Panc1 (cell line): ENCODE measurements around the gene TMEM259. TPM values are rescaled to one million over a fixed set of nuclear protein-coding genes. Genes with fewer than 3 reads are reported as not detected.
"Not testable (repeated sequence)": the region's sequence is repeated elsewhere in the genome, so short reads cannot be mapped to it uniquely, and the experiment has no call there.

Experiments
- ATAC-seq: fragments of 200-7000 bp; cut with Tn5 transposase; 2 replicates; pipeline ENCODE4 v1.9.1; 2020; ENCODE audit warnings: mild to moderate bottlenecking, moderate library complexity
- BruUV-seq: library from RNA; stranded (reverse); fragments of 400-500 nt; replicated peaks from 2 replicates; lab custom pipeline; 2021; lab: Mats Ljungman, UMichigan
- CTCF ChIA-PET: fragments of 300-600 bp; sonication (Branson Sonifier 250); formaldehyde crosslinking; loops from one replicate; lab custom pipeline; 2022; ENCODE audit warnings: antibody characterized with exemption; lab: Charles Lee
- POLR2A ChIA-PET: fragments of 300-600 bp; sonication (Branson Sonifier 250); formaldehyde crosslinking; loops from one replicate; lab custom pipeline; 2022; ENCODE audit warnings: antibody characterized with exemption; lab: Charles Lee
- DNase-seq: peaks from one replicate; pipeline ENCODE4 v3.0.0-alpha.2; 2010; ENCODE audit warnings: low read depth, low spot score
- H3K27ac ChIP-seq: 2 replicates; pipeline ENCODE4 v1.5.1; 2011; ENCODE audit warnings: mild to moderate bottlenecking, low read length, inconsistent platforms
- H3K27me3 ChIP-seq: fragments of 200-500 bp; sonication (Bioruptor generic); 2 replicates; pipeline ENCODE4 v1.6.0; 2014; ENCODE audit warnings: low read length, inconsistent platforms; ENCODE audit not compliant: control insufficient read depth, insufficient read depth
- H3K36me3 ChIP-seq: fragments of 200-500 bp; sonication (Bioruptor generic); 2 replicates; pipeline ENCODE4 v1.5.1; 2014; ENCODE audit warnings: inconsistent platforms, mild to moderate bottlenecking, low read length, moderate library complexity; ENCODE audit not compliant: control insufficient read depth, insufficient read depth
- H3K4me1 ChIP-seq: 2 replicates; pipeline ENCODE4 v1.5.1; 2011; ENCODE audit warnings: inconsistent platforms, mild to moderate bottlenecking, low read length, moderate library complexity; ENCODE audit not compliant: control insufficient read depth, insufficient read depth
- H3K4me3 ChIP-seq, 2 experiments: 2 replicates each; pipeline ENCODE4 v1.5.1; 2011 to 2012; ENCODE audit warnings: low read depth in 2 of 2, low read length in 2 of 2, mild to moderate bottlenecking in 2 of 2, inconsistent platforms in 1 of 2, moderate library complexity in 1 of 2
- H3K9me3 ChIP-seq: fragments of 200-500 bp; sonication (Bioruptor generic); 2 replicates; pipeline ENCODE4 v1.5.1; 2014; ENCODE audit warnings: low read depth, mild to moderate bottlenecking, inconsistent platforms, low read length, moderate library complexity; ENCODE audit not compliant: control insufficient read depth, insufficient read depth
- POLR2AphosphoS5 ChIP-seq: IDR thresholded peaks from 2 replicates; pipeline ENCODE4 v1.6.1; 2012; ENCODE audit warnings: mild to moderate bottlenecking, low read depth, low read length, moderate library complexity
- SIN3A ChIP-seq: IDR thresholded peaks from 2 replicates; pipeline ENCODE4 v1.6.1; 2012; ENCODE audit warnings: low read depth, mild to moderate bottlenecking, low read length, moderate library complexity, borderline replicate concordance; ENCODE audit not compliant: insufficient read depth
- TCF7L2 ChIP-seq: IDR thresholded peaks from 2 replicates; pipeline ENCODE4 v1.6.1; 2011; ENCODE audit warnings: mild to moderate bottlenecking, low read depth, low read length, inconsistent platforms
- in situ Hi-C: cut with HindIII; loops from 2 replicates; pipeline ENCODE4 v1.10.0; 2016; ENCODE audit warnings: low sequenced_read_pairs, low pct_unique_long_range_greater_than_20kb
- intact Hi-C: fragments of 100-400 bp; cut with micrococcal nuclease; formaldehyde crosslinking; loops from one replicate; pipeline ENCODE4 v1.10.0; 2022; ENCODE audit not compliant: unreplicated experiment
- total RNA-seq: library from RNA; stranded (reverse); gene quantifications from one replicate; pipeline ENCODE4 v1.2.1, GENCODE V29; 2021; ENCODE audit not compliant: unreplicated experiment
- TF ChIP-seq, protein P1 (sequence below), 2 experiments: IDR thresholded peaks; 2 replicates each; pipeline ENCODE4 v1.6.1; 2011 to 2012; ENCODE audit warnings: low read depth in 2 of 2, control low read depth in 1 of 2, low read length in 1 of 2, mild to moderate bottlenecking in 1 of 2, moderate library complexity in 1 of 2; ENCODE audit not compliant: insufficient read depth in 1 of 2
- TF ChIP-seq, protein P2 (sequence below): fragments of 450-650 bp; IDR thresholded peaks from 2 replicates; pipeline ENCODE4 v1.5.1; 2017; ENCODE audit warnings: mild to moderate bottlenecking

The TMEM259 gene
- total RNA-seq, 1 experiment from 2014 or later = 193 TPM

DNA sequence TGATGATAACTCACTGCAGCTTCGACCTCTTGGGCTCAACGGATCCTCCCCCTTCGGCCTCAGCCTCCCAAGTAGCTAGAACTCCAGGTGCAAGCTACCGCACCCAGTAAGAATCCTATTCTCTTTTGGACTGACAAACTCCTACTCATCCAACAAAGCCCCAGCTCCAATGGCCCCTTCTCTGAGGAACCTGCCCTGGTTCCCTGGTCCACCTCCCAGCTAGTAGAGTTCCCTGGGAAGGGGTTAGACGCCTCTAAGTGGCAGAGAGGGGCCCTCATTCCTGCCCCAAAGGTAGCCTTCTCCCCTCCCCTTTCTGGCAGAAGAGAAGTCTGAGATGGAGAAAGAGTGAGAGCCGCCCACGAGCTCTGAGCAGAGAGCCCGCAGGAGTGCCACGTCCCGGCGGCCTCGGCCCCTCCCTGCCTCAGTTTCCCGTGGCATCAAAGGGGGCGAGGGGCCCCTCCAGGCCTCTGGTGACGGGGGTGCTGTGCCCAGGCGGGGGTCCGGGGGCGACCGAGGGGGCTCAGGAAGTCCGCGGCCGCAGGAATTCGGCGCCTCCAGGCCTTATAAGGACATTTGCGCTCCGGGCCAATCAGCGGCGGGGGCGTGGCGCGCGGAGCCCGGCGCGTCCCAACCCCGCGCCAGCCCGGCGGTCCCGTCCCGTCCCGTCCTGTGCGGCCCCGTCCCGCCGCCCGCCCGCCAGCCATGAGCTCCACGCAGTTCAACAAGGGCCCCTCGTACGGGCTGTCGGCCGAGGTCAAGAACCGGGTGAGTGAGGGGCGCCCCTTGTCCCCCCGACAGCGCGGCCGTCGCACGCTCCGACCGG is 5.2 kb upstream of the TMEM259 start, which contains the start of gene CNN2:
Gene CNN2 (plus strand): TSS at position 649 of the 823 bp plus-strand sequence. CDS start 54 bp downstream, at position 703.
- H3K4me3 ChIP-seq = peak within 1 kb of the TSS; percentile 82 to 94
- peaks cover 9% of the 10 kb centered on the region; the same call in 1 of the 2 replicates for H3K36me3 ChIP-seq
- no peaks in the 10 kb centered on the region for H3K9me3 ChIP-seq
- ATAC-seq (peak; percentile 84), DNase-seq (no peak)
- POLR2A ChIA-PET = interaction anchor here (1.0 kb wide), 1 partner anchor 10 kb away, joined by 4 read pairs; no protein-coding TSS in a partner anchor
- in situ Hi-C loops = no loop called here
- no peaks in the 10 kb centered on the region for H3K27me3 ChIP-seq
- TF ChIP-seq SIN3A (no peak), TCF7L2 (no peak), POLR2AphosphoS5 (no peak)
- TF ChIP-seq, protein P1, sequence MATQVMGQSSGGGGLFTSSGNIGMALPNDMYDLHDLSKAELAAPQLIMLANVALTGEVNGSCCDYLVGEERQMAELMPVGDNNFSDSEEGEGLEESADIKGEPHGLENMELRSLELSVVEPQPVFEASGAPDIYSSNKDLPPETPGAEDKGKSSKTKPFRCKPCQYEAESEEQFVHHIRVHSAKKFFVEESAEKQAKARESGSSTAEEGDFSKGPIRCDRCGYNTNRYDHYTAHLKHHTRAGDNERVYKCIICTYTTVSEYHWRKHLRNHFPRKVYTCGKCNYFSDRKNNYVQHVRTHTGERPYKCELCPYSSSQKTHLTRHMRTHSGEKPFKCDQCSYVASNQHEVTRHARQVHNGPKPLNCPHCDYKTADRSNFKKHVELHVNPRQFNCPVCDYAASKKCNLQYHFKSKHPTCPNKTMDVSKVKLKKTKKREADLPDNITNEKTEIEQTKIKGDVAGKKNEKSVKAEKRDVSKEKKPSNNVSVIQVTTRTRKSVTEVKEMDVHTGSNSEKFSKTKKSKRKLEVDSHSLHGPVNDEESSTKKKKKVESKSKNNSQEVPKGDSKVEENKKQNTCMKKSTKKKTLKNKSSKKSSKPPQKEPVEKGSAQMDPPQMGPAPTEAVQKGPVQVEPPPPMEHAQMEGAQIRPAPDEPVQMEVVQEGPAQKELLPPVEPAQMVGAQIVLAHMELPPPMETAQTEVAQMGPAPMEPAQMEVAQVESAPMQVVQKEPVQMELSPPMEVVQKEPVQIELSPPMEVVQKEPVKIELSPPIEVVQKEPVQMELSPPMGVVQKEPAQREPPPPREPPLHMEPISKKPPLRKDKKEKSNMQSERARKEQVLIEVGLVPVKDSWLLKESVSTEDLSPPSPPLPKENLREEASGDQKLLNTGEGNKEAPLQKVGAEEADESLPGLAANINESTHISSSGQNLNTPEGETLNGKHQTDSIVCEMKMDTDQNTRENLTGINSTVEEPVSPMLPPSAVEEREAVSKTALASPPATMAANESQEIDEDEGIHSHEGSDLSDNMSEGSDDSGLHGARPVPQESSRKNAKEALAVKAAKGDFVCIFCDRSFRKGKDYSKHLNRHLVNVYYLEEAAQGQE (IDR thresholded peaks at IDR 0.05; ENCODE audit: insufficient read depth in 1 of 2, low read depth in 2 of 2, low read length in 1 of 2) = no peak
- TF ChIP-seq, protein P2, sequence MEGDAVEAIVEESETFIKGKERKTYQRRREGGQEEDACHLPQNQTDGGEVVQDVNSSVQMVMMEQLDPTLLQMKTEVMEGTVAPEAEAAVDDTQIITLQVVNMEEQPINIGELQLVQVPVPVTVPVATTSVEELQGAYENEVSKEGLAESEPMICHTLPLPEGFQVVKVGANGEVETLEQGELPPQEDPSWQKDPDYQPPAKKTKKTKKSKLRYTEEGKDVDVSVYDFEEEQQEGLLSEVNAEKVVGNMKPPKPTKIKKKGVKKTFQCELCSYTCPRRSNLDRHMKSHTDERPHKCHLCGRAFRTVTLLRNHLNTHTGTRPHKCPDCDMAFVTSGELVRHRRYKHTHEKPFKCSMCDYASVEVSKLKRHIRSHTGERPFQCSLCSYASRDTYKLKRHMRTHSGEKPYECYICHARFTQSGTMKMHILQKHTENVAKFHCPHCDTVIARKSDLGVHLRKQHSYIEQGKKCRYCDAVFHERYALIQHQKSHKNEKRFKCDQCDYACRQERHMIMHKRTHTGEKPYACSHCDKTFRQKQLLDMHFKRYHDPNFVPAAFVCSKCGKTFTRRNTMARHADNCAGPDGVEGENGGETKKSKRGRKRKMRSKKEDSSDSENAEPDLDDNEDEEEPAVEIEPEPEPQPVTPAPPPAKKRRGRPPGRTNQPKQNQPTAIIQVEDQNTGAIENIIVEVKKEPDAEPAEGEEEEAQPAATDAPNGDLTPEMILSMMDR = no peak
- peak within 1 kb of the TSS; percentile 94 for H3K27ac ChIP-seq
- intact Hi-C loops = no loop called here
- no TSS peak for BruUV-seq
- H3K4me1 ChIP-seq = peaks cover 8% of the 10 kb centered on the region
- CTCF ChIA-PET = interaction anchor here (0.6 kb wide), 2 partner anchors 9 to 253 kb away, joined by 3 to 5 read pairs; no protein-coding TSS in a partner anchor

DNA sequence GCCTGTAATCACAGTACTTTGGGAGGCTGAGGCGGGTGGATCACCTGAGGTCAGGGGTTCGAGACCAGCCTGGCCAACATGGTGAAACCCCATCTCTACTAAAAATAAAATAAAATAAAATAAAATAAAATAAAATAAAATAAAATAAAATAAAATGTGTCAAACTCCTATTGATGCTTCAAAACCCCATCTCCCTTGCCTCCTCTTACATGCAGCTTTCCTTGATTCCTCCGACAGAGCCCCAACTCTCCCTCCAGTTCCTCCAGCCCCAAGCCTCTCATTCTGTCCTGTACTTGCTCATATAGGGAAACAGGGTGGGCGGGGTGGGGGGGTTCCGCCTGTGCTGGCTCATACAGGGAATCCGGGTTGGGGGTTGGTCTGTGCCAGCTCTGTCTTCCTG is 4.2 kb upstream of the TMEM259 start:
- H3K4me3 ChIP-seq, POLR2A ChIA-PET, CTCF ChIA-PET, BruUV-seq, in situ Hi-C loops, H3K36me3 ChIP-seq, H3K4me1 ChIP-seq, H3K9me3 ChIP-seq, intact Hi-C loops, DNase-seq, ATAC-seq, H3K27me3 ChIP-seq, H3K27ac ChIP-seq: not testable (repeated sequence)

DNA sequence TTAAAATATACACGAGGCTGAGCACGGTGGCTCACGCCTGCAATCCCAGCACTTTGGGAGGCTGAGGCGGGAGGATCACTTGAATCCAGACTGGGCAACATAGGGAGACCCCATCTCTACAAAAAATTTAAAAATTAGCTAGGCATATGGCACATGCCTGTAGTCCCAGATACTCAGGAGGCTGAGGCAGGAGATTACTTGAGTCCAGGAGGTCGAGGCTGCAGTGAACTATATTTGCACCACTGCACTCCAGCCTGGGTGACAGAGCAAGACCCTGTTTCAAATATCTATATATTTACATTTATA is 2.9 kb upstream of the TMEM259 start:
- H3K4me1 ChIP-seq, POLR2A ChIA-PET, H3K9me3 ChIP-seq, in situ Hi-C loops, DNase-seq, H3K27ac ChIP-seq, H3K36me3 ChIP-seq, CTCF ChIA-PET, BruUV-seq, intact Hi-C loops, ATAC-seq, H3K27me3 ChIP-seq, H3K4me3 ChIP-seq: not testable (repeated sequence)
